ENCODE data around the gene KDR.

- TF ChIP-seq CTCF (conservative IDR thresholded peaks at IDR 0.05), result no peak
- TF ChIP-seq EZH2 (IDR thresholded peaks at IDR 0.05; ENCODE audit: low read depth), result no peak
Measured at GRCh38 chr4:55033296-55033695, 92.1 kb downstream of the KDR start.
